ENCODE results near the gene CXCL12. TPM values are rescaled to one million over a fixed set of nuclear protein-coding genes. Genes with fewer than 3 reads are reported as not detected.

The CXCL12 gene
- total RNA-seq, 1 experiment from 2014 or later: 0.47 TPM

- POLR2A ChIA-PET (ENCODE audit: unreplicated experiment): no interaction called here
- no peaks in the 10 kb centered on the region for H3K9me3 ChIP-seq (ENCODE audit: low read length)
- peaks cover 70% of the 10 kb centered on the region for H3K27me3 ChIP-seq (ENCODE audit: low read length)
- H3F3A ChIP-seq (ENCODE audit: low read length, unreplicated experiment): no peaks in the 10 kb centered on the region
- no peak for ATAC-seq
- no peak overlapping the region for H3K27ac ChIP-seq (ENCODE audit: low read length)
- no TSS peak for BruUV-seq (replicated peaks)
- DNase-seq: no peak
- no peaks in the 10 kb centered on the region for H3K79me2 ChIP-seq (ENCODE audit: low read length)
- H3K36me3 ChIP-seq (ENCODE audit: low read depth, low read length): no peaks in the 10 kb centered on the region
- CTCF ChIA-PET: no interaction called here
- no peaks in the 10 kb centered on the region for H3K4me1 ChIP-seq (ENCODE audit: insufficient read depth, low read length)
- no peak overlapping the region for H2AFZ ChIP-seq (ENCODE audit: low read length)
- no peaks in the 10 kb centered on the region for H3K9me2 ChIP-seq (replicated peaks; ENCODE audit: low read length)
- intact Hi-C loops (cut with micrococcal nuclease): no loop called here
- H3K9ac ChIP-seq (ENCODE audit: low read length): no peak overlapping the region
- H4K20me1 ChIP-seq (ENCODE audit: low read length): no peaks in the 10 kb centered on the region
- TF ChIP-seq EZH2 (IDR thresholded peaks at IDR 0.05; ENCODE audit: low read length, unreplicated experiment) (no peak), CTCF (conservative IDR thresholded peaks at IDR 0.05; ENCODE audit: low read depth, low read length) (no peak), EZH2phosphoT487 (IDR thresholded peaks at IDR 0.05; ENCODE audit: borderline replicate concordance, low read length) (no peak)
- H3K4me3 ChIP-seq (ENCODE audit: low read length): no peak overlapping the region
- H3K4me2 ChIP-seq (ENCODE audit: low read length): no peak overlapping the region
These were observed 13.4 kb upstream of the CXCL12 start for GRCh38 chr10:44398271-44398670.

DNA sequence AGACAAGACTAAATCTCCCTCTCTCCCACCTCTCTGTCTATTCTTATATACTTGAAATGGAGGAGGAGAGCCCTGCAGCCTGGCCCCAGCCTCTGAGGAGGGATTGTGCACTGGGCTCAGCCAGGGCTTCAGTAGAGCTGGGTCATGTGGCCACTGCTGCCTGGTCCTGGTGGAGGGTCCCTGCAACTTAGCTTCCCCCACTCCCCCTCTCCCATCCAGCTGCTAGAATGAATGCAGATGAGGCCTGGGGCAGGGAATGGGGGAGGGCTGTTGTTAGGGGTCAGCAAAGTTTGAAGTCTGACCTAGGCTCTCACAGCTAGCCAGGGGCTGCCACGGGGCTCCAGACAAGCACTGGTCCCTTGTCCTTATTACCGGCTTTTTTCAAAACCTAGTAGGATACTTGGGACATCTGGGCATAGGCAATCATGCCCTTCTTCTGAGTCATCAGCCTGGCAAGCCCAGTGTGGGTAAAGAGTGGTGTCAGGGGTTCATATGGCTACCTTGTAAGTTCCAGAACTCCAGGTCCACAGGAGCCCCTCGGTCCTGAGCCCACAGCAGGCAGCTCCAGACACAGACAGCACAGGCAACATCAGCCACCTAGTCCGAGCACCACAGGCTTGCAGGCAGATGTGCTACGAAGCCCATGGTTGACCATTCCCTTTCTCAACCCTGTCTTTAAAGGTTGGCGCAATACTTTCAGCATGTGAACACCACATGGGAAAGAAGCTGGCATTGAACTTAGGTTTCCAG is 12.8 kb upstream of the CXCL12 start:
- Histone ChIP-seq H3K4me3 (ENCODE audit: low read length) (no peak overlapping the region), H4K20me1 (ENCODE audit: low read length) (no peaks in the 10 kb centered on the region), H3K4me2 (ENCODE audit: low read length) (no peak overlapping the region), H3K36me3 (ENCODE audit: low read depth, low read length) (no peaks in the 10 kb centered on the region), H3K79me2 (ENCODE audit: low read length) (no peaks in the 10 kb centered on the region), H3K4me1 (ENCODE audit: insufficient read depth, low read length) (no peaks in the 10 kb centered on the region), H3K27me3 (ENCODE audit: low read length) (peaks cover 73% of the 10 kb centered on the region), H2AFZ (ENCODE audit: low read length) (no peak overlapping the region), H3K9me3 (ENCODE audit: low read length) (no peaks in the 10 kb centered on the region), H3K9me2 (replicated peaks; ENCODE audit: low read length) (no peaks in the 10 kb centered on the region), H3F3A (ENCODE audit: low read length, unreplicated experiment) (no peaks in the 10 kb centered on the region), H3K9ac (ENCODE audit: low read length) (no peak overlapping the region), H3K27ac (ENCODE audit: low read length) (no peak overlapping the region)
- ChIA-PET CTCF (no interaction called here), POLR2A (ENCODE audit: unreplicated experiment) (no interaction called here)
- intact Hi-C loops (cut with micrococcal nuclease): no loop called here
- peak; percentile 34 for DNase-seq
- no peak for ATAC-seq
- no TSS peak for BruUV-seq (replicated peaks)
- TF ChIP-seq EZH2phosphoT487 (IDR thresholded peaks at IDR 0.05; ENCODE audit: borderline replicate concordance, low read length) (no peak), CTCF (conservative IDR thresholded peaks at IDR 0.05; ENCODE audit: low read depth, low read length) (no peak)

DNA sequence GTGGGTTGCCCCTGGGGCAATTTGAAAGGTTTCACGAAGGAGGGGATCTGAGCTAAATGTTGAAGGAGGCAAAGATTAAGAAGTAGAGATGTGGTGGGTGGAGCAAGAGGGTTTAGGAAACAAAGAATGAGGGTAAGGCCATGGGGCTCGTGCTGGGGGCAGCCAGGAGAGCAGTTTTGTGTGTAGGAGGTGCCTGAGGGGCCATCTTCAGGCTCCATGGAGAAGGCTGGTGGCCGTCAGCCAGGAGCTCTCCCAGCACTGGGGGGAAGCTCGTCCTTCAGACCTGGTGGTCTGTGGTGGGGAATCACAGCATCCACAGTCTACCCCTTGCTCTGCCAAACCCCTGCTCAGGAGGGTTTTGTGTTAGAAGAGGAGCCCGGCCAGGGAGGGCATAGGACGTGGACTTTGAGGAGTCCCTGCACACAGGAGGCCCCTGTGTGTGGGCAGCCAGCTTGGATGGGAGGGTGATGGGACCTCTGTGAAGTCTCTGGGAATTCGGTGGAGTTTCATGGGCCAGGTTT is 11.8 kb upstream of the CXCL12 start:
- no peak for TF ChIP-seq CTCF (conservative IDR thresholded peaks at IDR 0.05; ENCODE audit: low read depth, low read length)
- no peak for TF ChIP-seq EZH2 (IDR thresholded peaks at IDR 0.05; ENCODE audit: low read length, unreplicated experiment)
- no peak for TF ChIP-seq EZH2phosphoT487 (IDR thresholded peaks at IDR 0.05; ENCODE audit: borderline replicate concordance, low read length)
- intact Hi-C loops (cut with micrococcal nuclease): no loop called here
- ATAC-seq: no peak
- DNase-seq: no peak
- ChIA-PET POLR2A (ENCODE audit: unreplicated experiment) (no interaction called here), CTCF (no interaction called here)
- no peak overlapping the region for H2AFZ ChIP-seq (ENCODE audit: low read length)
- no peaks in the 10 kb centered on the region for H4K20me1 ChIP-seq (ENCODE audit: low read length)
- no peaks in the 10 kb centered on the region for H3K4me1 ChIP-seq (ENCODE audit: insufficient read depth, low read length)
- no TSS peak for BruUV-seq (replicated peaks)
- H3K27me3 ChIP-seq (ENCODE audit: low read length): peaks cover 80% of the 10 kb centered on the region
- no peaks in the 10 kb centered on the region for H3K9me2 ChIP-seq (replicated peaks; ENCODE audit: low read length)
- no peaks in the 10 kb centered on the region for H3K79me2 ChIP-seq (ENCODE audit: low read length)
- H3F3A ChIP-seq (ENCODE audit: low read length, unreplicated experiment): no peaks in the 10 kb centered on the region
- H3K4me3 ChIP-seq (ENCODE audit: low read length): no peak overlapping the region
- no peak overlapping the region for H3K4me2 ChIP-seq (ENCODE audit: low read length)
- H3K9ac ChIP-seq (ENCODE audit: low read length): no peak overlapping the region
- no peaks in the 10 kb centered on the region for H3K36me3 ChIP-seq (ENCODE audit: low read depth, low read length)
- no peak overlapping the region for H3K27ac ChIP-seq (ENCODE audit: low read length)
- no peaks in the 10 kb centered on the region for H3K9me3 ChIP-seq (ENCODE audit: low read length)
